Muscle of back (tissue), 11 donors: Measurements from ENCODE around the gene MPPED2. TPM values are rescaled to one million over a fixed set of nuclear protein-coding genes. Genes with fewer than 3 reads are reported as not detected.

Experiments used
- DNase-seq, 3 donors: peaks; one replicate each; pipeline versions ENCODE4 v3.0.0 to v3.0.0-alpha.2; 2013
- polyA plus RNA-seq, 10 donors: library from polyadenylated mRNA; unstranded; fragments of 120-200 nt; gene quantifications; one replicate each; pipeline ENCODE4 v1.2.1, GENCODE V29; 2013; ENCODE audit not compliant: insufficient read length in 10 of 10

Gene MPPED2
- polyA plus RNA-seq, 10 donors, result 4.1 to 10.0 (median 7.9) TPM

GRCh38 chr11:30453705-30454104, 132.4 kb downstream of the MPPED2 start:
- DNase-seq, result no peak

GRCh38 chr11:30452842-30453241, 133.3 kb downstream of the MPPED2 start:
- DNase-seq, result no peak

GRCh38 chr11:30452114-30452513, 134.0 kb downstream of the MPPED2 start:
- no peak for DNase-seq

- DNase-seq, result no peak
Observed at GRCh38 chr11:30451626-30452025, 134.5 kb downstream of the MPPED2 start.

GRCh38 chr11:30451167-30451566, 135.0 kb downstream of the MPPED2 start:
- DNase-seq, result no peak

- DNase-seq, result no peak
Observed at GRCh38 chr11:30447058-30447640, 139.0 kb downstream of the MPPED2 start.

- DNase-seq, result no peak
Observed at GRCh38 chr11:30446520-30446919, 139.6 kb downstream of the MPPED2 start.

- DNase-seq, result no peak
Observed at GRCh38 chr11:30445056-30445455, 141.1 kb downstream of the MPPED2 start.

GRCh38 chr11:30440510-30440909, 145.6 kb downstream of the MPPED2 start:
- no peak for DNase-seq

GRCh38 chr11:30436801-30437200, 149.4 kb downstream of the MPPED2 start:
- DNase-seq, result no peak

- DNase-seq, result no peak
Observed at GRCh38 chr11:30435488-30435887, 150.7 kb downstream of the MPPED2 start.

- no peak for DNase-seq
Observed at GRCh38 chr11:30434901-30435300, 151.3 kb downstream of the MPPED2 start.

GRCh38 chr11:30433831-30434230, 152.3 kb downstream of the MPPED2 start:
- DNase-seq, result no peak

GRCh38 chr11:30432716-30433115, 153.4 kb downstream of the MPPED2 start:
- DNase-seq, result no peak

GRCh38 chr11:30432178-30432577, 154.0 kb downstream of the MPPED2 start:
- DNase-seq, result no peak

GRCh38 chr11:30431127-30431814, 154.9 kb downstream of the MPPED2 start:
- DNase-seq, result no peak

GRCh38 chr11:30429550-30429949, 156.6 kb downstream of the MPPED2 start:
- DNase-seq, result no peak

GRCh38 chr11:30426781-30427180, 159.4 kb downstream of the MPPED2 start:
- no peak for DNase-seq

- DNase-seq, result peak; percentile 15 to 30 (median 26)
Observed at GRCh38 chr11:30424844-30425243, 161.3 kb downstream of the MPPED2 start.

- no peak for DNase-seq
Observed at GRCh38 chr11:30424321-30424720, 161.8 kb downstream of the MPPED2 start.

GRCh38 chr11:30423886-30424285, 162.3 kb downstream of the MPPED2 start:
- no peak for DNase-seq

- DNase-seq, result no peak
Observed at GRCh38 chr11:30423279-30423648, 162.9 kb downstream of the MPPED2 start.

- DNase-seq, result no peak
Observed at GRCh38 chr11:30422447-30423278, 163.5 kb downstream of the MPPED2 start.
